NCI-H226 (cell line): ENCODE results near the gene EEF2K.
"Not testable (repeated sequence)": the region's sequence is repeated elsewhere in the genome, so short reads cannot be mapped to it uniquely, and the experiment has no call there.

Experiments used
- DNase-seq: peaks from one replicate; pipeline ENCODE4 v3.0.0-alpha.2; 2015

The EEF2K gene

DNA sequence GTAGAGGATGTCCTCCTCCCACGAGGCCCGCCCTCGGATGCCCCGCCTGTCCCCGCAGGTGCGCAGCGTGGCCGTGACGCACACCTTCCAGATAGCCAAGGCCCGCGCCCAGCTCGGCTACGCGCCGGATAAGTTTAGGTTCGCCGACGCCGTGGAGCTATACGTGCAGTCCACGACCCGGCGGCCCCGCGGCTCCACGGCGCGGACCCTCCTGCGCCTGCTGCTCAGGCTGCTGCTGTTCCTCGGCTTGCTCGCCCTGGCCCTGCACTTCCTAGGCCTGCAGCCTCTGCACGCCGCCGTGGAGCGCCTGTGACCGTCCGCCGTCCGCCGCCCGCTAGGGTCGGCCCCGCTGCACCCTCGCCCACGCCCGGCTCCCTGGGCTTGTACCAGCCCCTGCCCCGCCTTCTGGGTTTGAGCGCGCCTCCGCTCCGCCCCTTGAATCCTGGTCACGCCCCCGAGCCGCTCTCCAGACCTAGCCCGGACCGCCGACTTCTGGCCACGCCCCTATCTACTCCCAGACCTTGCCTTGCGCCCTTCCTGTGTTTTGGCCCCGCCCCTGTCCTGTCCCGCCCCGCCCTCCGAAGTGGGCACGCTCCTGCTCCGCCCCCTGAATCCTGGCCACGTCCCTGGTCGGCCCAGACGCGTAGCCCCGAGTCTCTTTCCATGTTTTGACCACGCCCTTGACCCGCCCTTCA lies 15.8 kb upstream of the EEF2K start:
- DNase-seq = peak; percentile 94

- peak; percentile 95 for DNase-seq
Observed at GRCh38 chr16:22190776-22191531, 15.1 kb upstream of the EEF2K start.

- DNase-seq = no peak
Observed at GRCh38 chr16:22191532-22192260, 14.4 kb upstream of the EEF2K start.

GRCh38 chr16:22192261-22193062 lies 13.6 kb upstream of the EEF2K start:
- DNase-seq = peak; percentile 81

DNA sequence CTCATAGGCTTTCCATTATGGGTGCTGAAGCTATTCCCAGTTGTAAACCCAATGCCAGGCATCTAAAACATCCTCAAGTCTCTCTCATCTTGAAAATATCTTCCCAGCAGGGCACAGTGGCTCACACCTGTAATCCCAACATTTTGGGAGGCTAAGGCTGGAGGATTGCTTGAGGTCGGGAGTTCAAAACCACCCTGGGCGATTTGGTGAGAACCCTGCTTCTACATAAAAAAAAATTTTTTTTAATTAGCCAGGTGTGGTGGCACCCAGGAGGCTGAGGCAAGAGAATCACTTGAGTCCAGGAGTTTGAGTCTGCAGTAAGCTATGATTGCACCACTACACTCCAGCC lies 13.0 kb upstream of the EEF2K start:
- no peak for DNase-seq

DNA sequence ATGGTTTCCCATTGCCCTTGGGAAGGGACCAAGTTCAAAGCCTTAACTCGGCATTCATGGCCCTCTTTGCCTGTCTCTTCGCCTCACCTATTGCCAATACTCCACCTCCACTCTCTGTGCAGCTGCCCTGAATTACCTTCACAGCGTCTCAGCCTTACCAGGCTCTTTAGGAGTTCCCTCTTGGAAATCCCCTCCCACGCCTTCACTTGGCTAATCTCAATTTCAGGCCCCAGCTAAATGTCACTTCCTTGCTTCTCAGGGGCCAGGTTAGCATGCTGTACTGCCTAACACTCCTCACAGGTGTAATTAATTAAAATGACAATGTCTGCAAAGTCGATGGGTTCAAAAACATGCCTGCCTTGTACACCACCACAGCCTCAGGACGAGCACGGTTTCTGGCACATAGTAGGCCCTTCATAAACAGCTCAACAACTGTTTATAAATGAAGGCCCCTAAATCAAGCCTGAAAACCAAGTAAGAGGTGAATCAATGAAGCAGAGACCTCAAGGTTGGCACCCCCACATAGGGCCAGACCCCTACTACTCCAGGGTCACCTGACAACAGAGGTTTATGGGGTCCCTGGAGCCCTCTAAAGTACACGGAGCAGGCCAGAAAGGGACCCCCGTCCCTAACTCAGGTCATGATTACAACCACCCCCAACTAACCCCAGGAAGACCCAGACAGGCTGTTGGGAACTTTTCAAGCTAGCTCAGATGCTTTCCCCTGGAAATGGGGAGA lies 11.2 kb upstream of the EEF2K start:
- no peak for DNase-seq

DNA sequence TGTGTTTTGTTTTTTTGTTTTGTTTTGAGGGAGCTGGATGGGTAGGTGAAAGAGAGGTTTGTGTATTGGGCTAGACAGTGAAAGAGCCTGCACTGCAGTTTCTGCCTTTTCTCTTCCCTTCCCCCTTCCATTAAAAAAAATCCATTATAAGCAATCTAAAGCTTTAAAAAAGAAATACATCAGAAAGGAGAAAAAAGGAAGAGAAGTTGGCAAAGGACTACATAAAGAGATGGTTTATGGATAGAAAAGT lies 10.7 kb upstream of the EEF2K start:
- no peak for DNase-seq

DNA sequence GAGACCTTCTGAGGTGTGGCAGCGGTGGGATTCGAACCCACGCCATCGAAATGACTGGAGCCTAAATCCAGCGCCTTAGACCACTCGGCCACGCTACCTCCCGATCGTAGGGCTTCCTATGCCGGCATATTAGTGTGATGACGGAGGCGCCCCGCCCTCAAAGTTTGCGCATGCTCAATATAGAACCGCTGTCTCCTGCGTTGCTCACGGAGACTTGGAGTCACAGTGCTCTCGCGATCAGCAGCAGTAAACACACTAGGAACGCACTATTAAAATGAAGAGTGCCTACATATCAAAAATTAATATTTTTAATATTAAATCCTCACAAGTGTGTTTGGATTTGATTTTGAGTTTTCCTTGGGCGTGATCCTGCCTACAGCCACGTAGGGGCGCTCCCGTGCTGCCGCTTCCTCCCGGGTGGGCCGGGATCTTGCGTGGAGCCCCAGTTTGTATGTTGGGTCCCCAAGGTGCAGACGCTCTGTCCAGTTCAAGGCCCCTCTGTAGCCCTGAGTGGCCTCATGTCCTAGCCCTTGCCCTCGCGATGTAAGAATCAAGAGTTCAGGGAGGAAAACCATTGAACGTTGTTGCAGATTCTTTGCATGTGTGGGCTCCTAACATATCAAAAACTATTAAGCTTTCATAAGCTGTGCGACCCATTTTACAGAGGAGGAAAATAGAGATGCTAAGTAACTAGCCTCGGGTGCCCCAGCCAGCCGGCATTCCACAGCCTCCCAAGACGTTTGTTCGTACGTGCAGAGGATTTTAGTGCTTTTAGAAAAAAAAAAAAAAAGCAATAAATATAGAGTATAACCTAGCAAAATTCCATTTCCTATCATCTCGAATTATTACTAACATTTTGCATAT lies 10.2 kb upstream of the EEF2K start:
- DNase-seq = peak; percentile 69

DNA sequence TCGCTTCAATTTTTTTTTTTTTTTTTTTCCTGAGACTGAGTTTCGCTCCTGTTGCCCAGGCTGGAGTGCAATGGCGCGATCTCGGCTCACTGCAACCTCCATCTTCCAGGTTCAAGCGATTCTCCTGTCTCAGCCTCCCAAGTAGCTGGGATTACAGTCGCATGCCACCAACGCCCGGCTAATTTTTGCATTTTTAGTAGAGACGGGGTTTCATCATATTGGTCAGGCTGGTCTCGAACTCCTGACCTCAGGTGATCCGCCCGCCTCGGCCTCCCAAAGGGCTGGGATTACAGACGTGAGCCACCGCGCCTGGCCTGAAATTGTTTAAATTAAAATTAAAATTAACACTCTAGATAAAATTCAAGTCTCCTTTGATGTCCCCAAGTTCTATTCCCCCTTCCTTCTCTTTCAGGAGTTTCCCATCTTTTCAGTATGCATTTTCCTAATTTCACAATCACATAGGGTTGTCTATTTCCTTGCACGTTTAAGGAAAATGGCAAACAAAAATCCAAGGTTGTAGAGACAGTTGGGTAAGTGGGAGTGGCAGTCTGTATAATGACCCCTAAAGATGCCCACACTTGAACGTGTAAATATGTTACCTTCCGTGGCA lies 9.4 kb upstream of the EEF2K start:
- not testable (repeated sequence) for DNase-seq

DNA sequence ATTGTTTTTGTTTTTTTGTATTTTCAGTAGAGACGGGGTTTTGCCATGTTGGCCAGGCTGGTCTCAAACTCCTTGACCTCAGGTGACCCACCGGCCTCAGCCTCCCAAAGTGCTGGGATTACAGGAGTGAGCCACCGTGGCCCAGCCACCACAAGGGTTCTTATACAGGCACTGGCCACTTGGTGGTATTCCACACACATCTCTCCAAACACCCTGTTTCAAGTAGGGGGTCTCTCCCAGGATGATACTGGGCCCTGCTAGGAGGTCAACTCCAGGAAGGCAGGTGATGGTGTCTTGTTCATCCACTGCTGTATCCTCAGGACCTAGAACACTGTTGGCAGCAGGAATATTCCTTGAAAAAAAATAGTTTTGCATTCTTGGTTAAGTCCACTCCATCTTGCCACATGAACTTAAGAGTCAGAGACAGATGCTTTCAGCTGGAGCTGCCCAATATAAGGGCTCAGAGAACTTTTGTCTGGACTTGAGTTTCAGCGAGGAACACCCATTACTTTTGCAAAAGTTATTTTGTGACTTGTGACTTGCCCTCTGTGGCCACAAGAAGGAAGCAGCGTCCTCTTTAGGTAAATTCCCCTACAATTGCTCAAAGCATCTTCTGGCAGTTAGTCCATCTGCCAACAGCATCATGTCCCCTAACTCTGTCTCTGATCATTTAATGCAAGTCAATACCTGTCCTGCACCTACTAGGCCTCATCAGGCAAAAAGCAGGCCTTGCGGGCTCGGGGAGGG lies 7.4 kb upstream of the EEF2K start:
- DNase-seq = no peak

- DNase-seq = no peak
Observed at GRCh38 chr16:22202261-22202637, 3.8 kb upstream of the EEF2K start.

GRCh38 chr16:22203091-22203490 lies 3.0 kb upstream of the EEF2K start:
- no peak for DNase-seq

DNA sequence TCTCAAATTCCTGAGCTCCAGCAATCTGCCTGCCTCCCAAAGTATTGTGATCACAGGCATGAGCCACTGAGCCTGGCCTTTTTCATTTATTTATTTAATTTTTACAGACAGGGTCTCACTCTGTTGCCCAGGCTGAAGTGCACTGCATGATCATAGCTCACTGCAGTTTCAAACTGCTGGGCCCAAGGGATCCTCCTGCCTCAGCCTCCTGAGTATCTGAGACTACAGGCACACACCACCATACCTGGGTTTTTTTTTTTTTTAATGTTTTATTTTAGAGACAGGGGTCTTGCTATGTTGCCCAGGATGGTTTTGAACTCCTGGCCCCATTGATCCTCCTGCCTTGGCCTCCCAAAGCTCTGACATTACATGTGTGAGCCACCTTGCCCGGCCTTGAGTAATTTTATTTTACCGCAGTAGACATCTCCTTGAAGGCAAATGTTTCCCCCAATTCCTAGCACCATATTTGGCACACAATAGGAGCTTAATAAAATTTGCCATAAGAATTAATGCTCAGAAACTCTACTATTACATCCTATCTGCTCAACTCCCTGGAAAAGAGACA lies 1.9 kb upstream of the EEF2K start:
- DNase-seq = no peak

- no peak for DNase-seq
Observed at GRCh38 chr16:22205577-22206012, 483 bp upstream of the EEF2K start.

DNA sequence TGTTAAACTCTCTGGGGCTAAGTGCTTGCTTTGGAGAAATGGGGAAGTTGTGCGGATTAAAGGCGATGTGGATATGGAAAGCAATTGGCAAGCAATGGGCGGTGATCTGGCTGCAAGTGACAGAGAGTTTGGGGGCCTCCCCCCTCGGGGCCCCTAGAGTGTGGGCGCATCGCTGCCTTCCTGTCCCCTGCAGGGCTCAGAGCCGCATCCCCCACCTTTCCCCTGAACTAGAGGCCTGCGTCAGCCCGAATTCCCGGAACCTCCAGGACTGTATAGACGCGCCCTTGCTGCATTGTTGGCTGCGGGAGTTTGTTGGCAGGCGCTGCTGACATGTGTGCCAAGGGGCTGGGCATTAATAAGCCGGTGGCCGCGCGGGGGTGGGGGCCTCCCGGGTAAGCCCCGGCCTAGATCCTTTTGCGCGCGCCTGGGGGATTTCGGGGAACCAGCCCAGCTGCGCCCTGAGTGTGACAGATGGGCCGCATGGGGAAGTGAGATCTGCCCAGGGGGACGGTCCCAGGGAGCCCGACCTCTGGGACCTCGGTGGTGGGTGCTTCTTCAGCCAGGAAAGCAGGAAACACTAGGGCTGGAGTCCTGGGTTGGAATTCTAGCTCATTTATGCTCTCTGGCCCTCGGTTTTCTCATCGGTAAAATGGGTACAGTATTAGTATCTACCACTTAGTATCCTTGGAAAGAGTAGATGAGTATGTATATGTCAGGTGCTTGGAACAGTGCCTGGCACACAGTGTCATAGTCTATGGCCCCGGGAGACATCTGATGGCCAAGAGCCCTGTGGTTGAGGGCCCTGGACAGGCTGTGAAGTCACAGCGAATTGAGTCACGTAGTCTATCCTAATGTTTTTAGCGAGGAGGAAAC lies 1.0 kb downstream of the EEF2K start:
- DNase-seq = peak; percentile 62

DNA sequence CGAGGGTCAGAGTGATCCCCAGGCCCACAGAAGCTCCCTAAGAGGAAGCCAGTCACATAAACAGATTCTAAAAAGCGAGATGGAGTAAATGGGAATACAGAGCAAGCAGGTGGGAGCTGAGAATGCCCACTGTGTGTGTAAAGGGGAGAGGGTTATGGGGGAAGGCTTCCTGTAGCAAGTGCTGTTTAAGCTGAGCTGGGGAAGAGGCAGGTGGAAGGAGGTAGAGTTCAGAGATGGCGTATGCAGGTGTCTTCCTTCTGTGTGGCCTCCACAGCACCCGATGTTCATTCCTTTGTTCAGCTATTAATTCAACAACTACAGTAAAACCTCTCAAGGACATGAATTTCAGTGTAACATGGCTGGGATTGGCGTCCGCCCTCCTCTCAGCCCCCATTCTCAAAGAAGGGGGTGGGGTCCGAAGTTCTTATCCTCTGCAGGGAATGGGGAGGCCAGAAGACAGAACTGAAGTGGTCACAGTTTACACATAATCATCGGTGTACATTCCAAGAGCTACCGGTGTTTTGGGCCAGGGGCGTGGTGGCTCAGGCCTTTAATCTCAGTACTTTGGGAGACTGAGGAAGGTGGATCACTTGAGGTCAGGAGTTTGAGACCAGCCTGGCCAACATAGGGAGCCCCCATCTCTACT lies 1.8 kb downstream of the EEF2K start:
- no peak for DNase-seq

DNA sequence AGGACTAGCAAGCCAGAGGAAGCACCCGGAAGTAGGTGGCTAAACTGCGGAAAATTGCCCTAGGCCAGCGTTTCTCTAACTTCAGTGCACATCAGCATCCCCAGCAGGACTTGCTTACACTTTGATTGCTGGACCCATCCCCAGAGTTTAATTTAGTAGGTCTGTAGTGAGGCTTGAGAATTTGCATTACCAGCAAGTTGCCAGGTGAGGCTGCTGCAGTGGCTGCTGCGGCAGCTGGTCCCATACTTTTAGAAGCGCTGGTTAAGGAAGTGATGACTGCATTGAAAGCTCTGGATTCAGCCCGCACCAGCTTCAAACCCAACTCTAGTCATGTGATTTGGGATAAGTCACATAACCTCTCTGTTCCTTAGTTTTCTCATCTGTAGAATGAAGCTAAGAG lies 4.2 kb downstream of the EEF2K start:
- DNase-seq = no peak

DNA sequence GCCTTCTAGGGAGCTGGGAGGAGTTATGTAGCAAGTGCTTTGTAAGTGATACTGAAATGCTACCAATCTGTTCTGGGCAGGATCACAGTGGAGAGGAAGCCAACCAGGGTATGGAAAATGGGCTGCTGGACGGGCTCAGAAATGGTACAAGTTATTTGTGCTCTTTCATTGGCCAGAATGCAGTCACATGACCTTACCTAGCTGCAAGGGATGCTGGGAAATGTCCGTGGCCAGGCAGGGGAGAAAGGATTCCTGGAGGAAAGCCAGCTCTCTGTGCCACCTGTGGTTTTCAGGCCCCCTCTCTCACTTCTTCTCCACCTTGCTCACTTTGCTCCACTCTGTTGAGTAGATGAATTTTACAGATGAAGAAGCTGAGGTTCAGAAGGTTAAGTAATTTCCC lies 4.8 kb downstream of the EEF2K start:
- no peak for DNase-seq

GRCh38 chr16:22213236-22213635 lies 7.2 kb downstream of the EEF2K start:
- no peak for DNase-seq
